ENCODE results near the gene SVEP1.
"Not testable (repeated sequence)": the region's sequence is repeated elsewhere in the genome, so short reads cannot be mapped to it uniquely, and the experiment has no call there.

SVEP1 gene

GRCh38 chr9:110398992-110399391 is 180.5 kb downstream of the SVEP1 start:
- DNase-seq; intact Hi-C loops (cut with DNase I): not testable (repeated sequence)

GRCh38 chr9:110391826-110392485 is 187.6 kb downstream of the SVEP1 start:
- intact Hi-C loops (cut with DNase I): no loop called here

GRCh38 chr9:110389148-110389750 is 190.3 kb downstream of the SVEP1 start:
- no peak for DNase-seq
- intact Hi-C loops (cut with DNase I): no loop called here

More at GRCh38 chr9:110391826-110392485, 187.6 kb downstream of the SVEP1 start:
- DNase-seq: no peak

GRCh38 chr9:110383491-110383890 is 196.1 kb downstream of the SVEP1 start:
- DNase-seq: peak in 1 of 10 donors; percentile 43
- intact Hi-C loops (cut with DNase I): no loop called here

GRCh38 chr9:110382731-110383130 is 196.8 kb downstream of the SVEP1 start:
- DNase-seq: no peak
- intact Hi-C loops (cut with DNase I): no loop called here

GRCh38 chr9:110371411-110372007 is 208.0 kb downstream of the SVEP1 start:
- DNase-seq: no peak
- intact Hi-C loops (cut with DNase I): no loop called here

GRCh38 chr9:110370315-110370714 is 209.2 kb downstream of the SVEP1 start:
- DNase-seq: no peak
- intact Hi-C loops (cut with DNase I): no loop called here

- intact Hi-C loops (cut with DNase I): no loop called here
- DNase-seq: no peak
Observed at GRCh38 chr9:110364451-110364850, 215.1 kb downstream of the SVEP1 start.

GRCh38 chr9:110358992-110359391 is 220.5 kb downstream of the SVEP1 start:
- intact Hi-C loops (cut with DNase I); DNase-seq: not testable (repeated sequence)

- DNase-seq: no peak
- intact Hi-C loops (cut with DNase I): no loop called here
Observed at GRCh38 chr9:110357505-110357904, 222.0 kb downstream of the SVEP1 start.

- intact Hi-C loops (cut with DNase I): no loop called here
- no peak for DNase-seq
Observed at GRCh38 chr9:110356639-110357395, 222.7 kb downstream of the SVEP1 start.

GRCh38 chr9:110355911-110356310 is 223.6 kb downstream of the SVEP1 start:
- DNase-seq: no peak
- intact Hi-C loops (cut with DNase I): no loop called here

GRCh38 chr9:110351009-110351467 is 228.5 kb downstream of the SVEP1 start:
- DNase-seq: no peak
- intact Hi-C loops (cut with DNase I): no loop called here

GRCh38 chr9:110346325-110346724 is 233.2 kb downstream of the SVEP1 start:
- intact Hi-C loops (cut with DNase I): no loop called here
- no peak for DNase-seq

GRCh38 chr9:110344821-110345220 is 234.7 kb downstream of the SVEP1 start:
- DNase-seq: no peak
- intact Hi-C loops (cut with DNase I): no loop called here

- intact Hi-C loops (cut with DNase I): no loop called here
- no peak for DNase-seq
Observed at GRCh38 chr9:110343551-110343950, 236.0 kb downstream of the SVEP1 start.

GRCh38 chr9:110340306-110340705 is 239.2 kb downstream of the SVEP1 start:
- DNase-seq: no peak
- intact Hi-C loops (cut with DNase I): no loop called here

- intact Hi-C loops (cut with DNase I): no loop called here
Observed at GRCh38 chr9:110338143-110338542, 241.4 kb downstream of the SVEP1 start.

GRCh38 chr9:110337727-110338126 is 241.8 kb downstream of the SVEP1 start, which contains the start of gene TXNDC8:
Gene TXNDC8 (minus strand): TSS chr9:110337863.
- no peak for DNase-seq
- intact Hi-C loops (cut with DNase I): no loop called here

More at GRCh38 chr9:110338143-110338542, 241.4 kb downstream of the SVEP1 start:
- DNase-seq: no peak

GRCh38 chr9:110336363-110336762 is 243.2 kb downstream of the SVEP1 start:
- no peak for DNase-seq
- intact Hi-C loops (cut with DNase I): no loop called here

- intact Hi-C loops (cut with DNase I): no loop called here
- no peak for DNase-seq
Observed at GRCh38 chr9:110334871-110335270, 244.7 kb downstream of the SVEP1 start.
